Activated CD4-positive, alpha-beta T cell treated with anti-CD3 and anti-CD28 coated beads for 1 hour (primary cell): ENCODE data around the gene CAMK2A.

Experiments used
- DNase-seq: peaks from one replicate; pipeline ENCODE4 v3.0.0-alpha.2; 2020

CAMK2A gene

GRCh38 chr5:150180241-150181026 is 109.1 kb downstream of the CAMK2A start:
- DNase-seq = no peak

- DNase-seq = no peak
Measured at GRCh38 chr5:150179019-150179620, 110.5 kb downstream of the CAMK2A start.

GRCh38 chr5:150178262-150178661 is 111.3 kb downstream of the CAMK2A start:
- DNase-seq = no peak

- no peak for DNase-seq
Measured at GRCh38 chr5:150177721-150178120, 111.9 kb downstream of the CAMK2A start.

- DNase-seq = no peak
Measured at GRCh38 chr5:150176745-150177477, 112.7 kb downstream of the CAMK2A start.

GRCh38 chr5:150175536-150175935 is 114.0 kb downstream of the CAMK2A start:
- DNase-seq = no peak

- no peak for DNase-seq
Measured at GRCh38 chr5:150175076-150175475, 114.5 kb downstream of the CAMK2A start.

GRCh38 chr5:150174285-150174684 is 115.3 kb downstream of the CAMK2A start:
- no peak for DNase-seq

GRCh38 chr5:150173161-150173560 is 116.4 kb downstream of the CAMK2A start:
- DNase-seq = no peak

GRCh38 chr5:150172556-150172955 is 117.0 kb downstream of the CAMK2A start:
- no peak for DNase-seq

- no peak for DNase-seq
Measured at GRCh38 chr5:150172145-150172544, 117.4 kb downstream of the CAMK2A start.
